Bronchial epithelial cell (primary cell): Measurements from ENCODE around the gene DAB1. TPM values are rescaled to one million over a fixed set of nuclear protein-coding genes. Genes with fewer than 3 reads are reported as not detected.

ENCODE experiments used
- DNase-seq: peaks from one replicate; pipeline ENCODE4 v3.0.0-alpha.2; 2010; ENCODE audit warnings: low read depth
- FAIRE-seq: peaks from 2 replicates; lab custom pipeline; 2011; peaks lifted over from hg19 to GRCh38; lab: Jason Lieb, UNC
- H3K27me3 ChIP-seq: 2 replicates; pipeline ENCODE4 v1.5.1; 2011; ENCODE audit warnings: low read length; ENCODE audit not compliant: control insufficient read depth, insufficient read depth
- H3K36me3 ChIP-seq: 2 replicates; pipeline ENCODE4 v1.5.1; 2011; ENCODE audit warnings: low read length; ENCODE audit not compliant: control insufficient read depth, insufficient read depth
- H3K4me3 ChIP-seq: 2 replicates; pipeline ENCODE4 v1.5.1; 2011; ENCODE audit warnings: mild to moderate bottlenecking, low read depth, low read length, control low read depth
- CTCF ChIP-seq: IDR thresholded peaks from 2 replicates; pipeline ENCODE4 v1.5.1; 2011; ENCODE audit warnings: mild to moderate bottlenecking, moderate library complexity, low read length, control low read depth, inconsistent platforms; ENCODE audit not compliant: insufficient read depth, severe bottlenecking
- total RNA-seq: library from RNA; depleted of rRNA; stranded (reverse); fragments of >200 nt; gene quantifications from 2 replicates; pipeline ENCODE4 v1.2.1, GENCODE V29; 2014

The DAB1 gene
- total RNA-seq, 1 donor from 2014 or later: not detected

GRCh38 chr1:57411262-57411661 is 12.6 kb downstream of the DAB1 start:
- peak; percentile 28 for DNase-seq
- Histone ChIP-seq H3K27me3 (no peaks in the 10 kb centered on the region), H3K36me3 (no peaks in the 10 kb centered on the region), H3K4me3 (no peak overlapping the region)
- TF ChIP-seq CTCF: no peak
- no peak for FAIRE-seq

GRCh38 chr1:57410508-57410907 is 13.4 kb downstream of the DAB1 start:
- no peak for TF ChIP-seq CTCF
- no peaks in the 10 kb centered on the region for H3K36me3 ChIP-seq
- DNase-seq (no peak), FAIRE-seq (no peak)
- no peaks in the 10 kb centered on the region for H3K27me3 ChIP-seq
- no peak overlapping the region for H3K4me3 ChIP-seq

GRCh38 chr1:57407928-57408327 is 15.9 kb downstream of the DAB1 start:
- Histone ChIP-seq H3K4me3 (no peak overlapping the region), H3K27me3 (no peaks in the 10 kb centered on the region), H3K36me3 (no peaks in the 10 kb centered on the region)
- no peak for FAIRE-seq
- no peak for TF ChIP-seq CTCF
- DNase-seq: no peak

GRCh38 chr1:57406428-57406970 is 17.4 kb downstream of the DAB1 start:
- no peak for TF ChIP-seq CTCF
- Histone ChIP-seq H3K36me3 (no peaks in the 10 kb centered on the region), H3K27me3 (no peaks in the 10 kb centered on the region), H3K4me3 (no peak overlapping the region)
- FAIRE-seq (no peak), DNase-seq (no peak)

- no peak for TF ChIP-seq CTCF
- Histone ChIP-seq H3K4me3 (no peak overlapping the region), H3K27me3 (no peaks in the 10 kb centered on the region), H3K36me3 (no peaks in the 10 kb centered on the region)
- FAIRE-seq: no peak
- no peak for DNase-seq
These were observed 19.0 kb downstream of the DAB1 start for GRCh38 chr1:57404884-57405283.

GRCh38 chr1:57403201-57403600 is 20.7 kb downstream of the DAB1 start:
- no peak for DNase-seq
- no peaks in the 10 kb centered on the region for H3K27me3 ChIP-seq
- no peaks in the 10 kb centered on the region for H3K36me3 ChIP-seq
- no peak for FAIRE-seq
- no peak for TF ChIP-seq CTCF
- H3K4me3 ChIP-seq: no peak overlapping the region
